ENCODE data around the gene STK39. TPM values are rescaled to one million over a fixed set of nuclear protein-coding genes. Genes with fewer than 3 reads are reported as not detected.

STK39 gene
- total RNA-seq, 1 donor, result 2.7 TPM

DNA sequence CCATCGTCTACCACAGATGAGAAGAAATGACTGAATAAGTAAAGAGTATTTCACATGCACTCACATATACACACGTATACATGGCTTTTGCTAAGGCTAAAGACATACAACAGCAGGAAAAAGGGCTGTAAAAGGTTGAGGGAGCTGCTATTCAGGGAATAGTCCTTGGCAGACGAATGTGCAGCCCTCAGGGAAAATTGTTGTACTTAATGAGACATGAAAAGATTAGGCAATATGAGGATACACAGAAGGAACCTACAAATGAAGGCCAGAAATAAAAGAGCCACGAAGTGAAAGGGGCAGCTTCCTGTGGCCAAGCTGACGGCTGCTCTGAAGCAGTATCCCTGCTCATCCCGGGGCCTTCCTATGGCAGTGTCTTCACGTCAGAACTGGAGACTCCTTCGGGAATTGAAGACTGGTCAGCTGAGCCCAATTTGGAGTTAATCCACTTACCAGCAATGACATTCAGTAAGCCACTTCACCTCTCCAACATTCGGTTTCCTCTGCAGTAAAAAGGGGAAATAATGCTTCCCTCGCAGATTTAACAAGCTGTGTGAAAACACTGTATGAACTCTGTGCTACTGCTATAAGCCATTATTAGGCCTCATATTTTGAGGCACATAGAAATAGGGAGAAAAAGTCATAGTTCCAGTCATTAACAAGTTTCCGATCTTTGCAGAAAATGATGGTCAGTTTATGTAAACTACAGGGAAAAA lies 221.8 kb downstream of the STK39 start:
- peak in 1 of 3 donors; percentile 34 for DNase-seq (ENCODE audit: low read depth in 2 of 3, low spot score in 2 of 3)

GRCh38 chr2:168024459-168024858 lies 222.9 kb downstream of the STK39 start:
- DNase-seq (ENCODE audit: low read depth in 2 of 3, low spot score in 2 of 3), result no peak

DNA sequence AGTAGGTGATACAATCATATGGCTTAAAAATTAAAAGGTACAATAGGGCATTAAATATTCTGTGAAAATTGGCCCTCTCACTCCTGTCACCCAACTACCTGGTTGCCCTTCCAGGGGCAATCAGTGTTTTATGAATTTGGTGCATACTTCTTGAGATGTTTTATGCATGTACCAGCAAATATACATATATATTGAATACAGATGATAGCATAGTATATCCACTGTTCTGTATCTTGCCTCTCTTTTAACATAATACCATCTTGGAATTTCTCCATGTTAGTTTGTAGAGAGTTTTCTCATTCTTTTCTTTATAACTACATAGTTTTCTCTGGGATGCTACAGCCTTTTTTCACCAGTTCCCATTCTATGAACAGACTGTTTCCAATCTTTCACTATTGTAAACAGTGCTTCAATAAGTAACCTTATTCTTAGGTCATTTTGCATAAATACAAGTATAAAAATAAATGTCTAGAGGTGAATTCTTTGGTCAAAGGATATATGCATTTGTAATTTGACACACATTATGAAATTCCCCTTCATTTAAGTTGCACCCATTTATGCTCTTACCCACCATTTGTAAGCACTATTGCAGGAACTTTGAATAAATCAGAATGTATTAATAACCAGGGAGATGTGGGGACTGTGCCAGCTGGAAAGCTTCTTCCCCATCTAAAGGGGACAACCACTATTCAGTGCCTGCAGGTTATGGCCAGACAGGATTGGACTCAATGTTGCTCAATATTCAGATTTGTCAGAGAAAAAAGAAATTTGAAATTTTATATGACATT lies 225.4 kb downstream of the STK39 start:
- DNase-seq (ENCODE audit: low read depth in 2 of 3, low spot score in 2 of 3), result no peak

- no peak for DNase-seq (ENCODE audit: low read depth in 2 of 3, low spot score in 2 of 3)
Measured at GRCh38 chr2:168015274-168015953, 232.0 kb downstream of the STK39 start.

DNA sequence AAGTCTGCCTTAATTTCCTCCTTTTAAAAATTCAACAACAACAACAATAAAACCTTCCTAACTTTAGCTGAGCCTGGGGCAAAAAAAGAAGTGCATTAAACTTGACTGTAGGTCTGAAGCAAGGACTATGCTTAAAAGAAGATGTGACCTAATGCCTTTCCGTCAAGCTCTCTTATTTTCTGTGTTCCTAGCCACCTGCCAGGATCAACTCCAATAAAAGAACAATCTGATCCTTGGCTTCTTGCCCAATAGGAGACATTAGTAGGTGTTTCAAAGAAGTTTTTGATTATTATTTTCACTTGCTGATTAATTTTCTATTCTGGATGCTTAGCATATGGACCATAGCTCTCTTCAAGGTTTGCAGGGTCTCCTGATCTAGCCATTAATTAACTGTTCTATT lies 237.5 kb downstream of the STK39 start:
- no peak for DNase-seq (ENCODE audit: low read depth in 2 of 3, low spot score in 2 of 3)

GRCh38 chr2:168008646-168009195 lies 238.7 kb downstream of the STK39 start:
- DNase-seq (ENCODE audit: low read depth in 2 of 3, low spot score in 2 of 3), result no peak

DNA sequence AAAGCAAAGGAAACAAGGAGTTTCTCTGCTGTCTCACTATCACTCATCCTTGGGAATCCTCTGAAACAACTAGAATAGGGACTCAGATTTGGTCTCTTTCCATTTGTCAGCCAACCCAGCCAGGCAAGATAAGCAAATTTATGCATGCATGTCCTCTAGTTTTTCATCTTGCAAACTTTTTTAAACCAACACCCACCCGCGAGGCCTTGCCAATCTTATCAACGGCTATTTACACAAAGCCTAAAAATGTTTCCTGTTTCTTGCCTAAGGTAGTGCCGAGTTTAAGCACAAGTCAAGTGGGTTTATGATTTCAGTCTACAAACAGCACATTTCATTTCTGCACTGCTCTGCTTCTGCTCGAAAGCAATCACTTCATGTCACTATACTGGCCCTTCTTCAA lies 240.9 kb downstream of the STK39 start:
- no peak for DNase-seq (ENCODE audit: low read depth in 2 of 3, low spot score in 2 of 3)

GRCh38 chr2:168005586-168005985 lies 241.8 kb downstream of the STK39 start:
- DNase-seq (ENCODE audit: low read depth in 2 of 3, low spot score in 2 of 3), result no peak

GRCh38 chr2:168003876-168004275 lies 243.5 kb downstream of the STK39 start:
- no peak for DNase-seq (ENCODE audit: low read depth in 2 of 3, low spot score in 2 of 3)

DNA sequence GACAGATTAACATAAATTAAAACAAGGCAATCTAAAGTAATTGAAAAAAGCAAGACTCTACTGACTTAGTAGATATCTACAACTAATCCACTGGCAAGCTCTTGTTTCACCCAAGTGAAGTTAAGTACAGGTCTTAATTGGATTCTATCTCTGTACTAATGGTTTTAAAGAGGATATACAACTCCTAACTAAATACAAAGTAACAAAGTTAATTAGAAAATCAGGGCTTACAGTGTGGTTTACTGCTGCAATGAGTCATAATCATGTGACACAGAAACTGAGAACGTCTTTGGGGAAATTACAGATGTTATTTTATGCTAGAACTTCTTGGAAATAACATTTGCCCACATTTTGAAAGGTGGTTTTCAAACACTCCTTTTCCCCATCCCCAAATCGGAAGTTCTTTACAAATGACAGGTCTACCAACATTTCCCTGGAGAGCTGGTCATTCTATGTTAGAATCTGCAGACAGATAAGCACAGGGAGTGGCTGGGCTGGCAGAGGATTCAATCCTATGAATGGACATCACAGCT lies 245.3 kb downstream of the STK39 start:
- DNase-seq (ENCODE audit: low read depth in 2 of 3, low spot score in 2 of 3), result no peak

DNA sequence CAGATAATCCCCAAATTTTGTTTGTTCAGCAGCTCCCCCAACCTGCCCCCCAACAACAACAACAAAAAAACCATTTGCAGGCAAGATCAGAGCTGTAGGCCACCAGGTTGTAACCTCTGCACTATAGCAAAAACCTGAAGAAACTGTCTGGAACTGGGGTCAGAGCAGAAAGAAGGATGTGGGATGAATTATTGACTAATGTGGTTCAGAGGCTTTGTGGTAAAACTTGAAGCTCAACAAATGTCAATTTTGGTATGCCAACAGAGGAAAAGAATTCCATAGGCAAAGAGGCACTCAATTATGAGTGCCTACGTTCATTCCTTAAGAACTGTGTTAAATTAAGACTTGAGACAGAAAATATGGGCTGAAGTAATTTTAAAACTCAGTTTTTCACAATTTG lies 255.1 kb downstream of the STK39 start:
- no peak for DNase-seq (ENCODE audit: low read depth in 2 of 3, low spot score in 2 of 3)

DNA sequence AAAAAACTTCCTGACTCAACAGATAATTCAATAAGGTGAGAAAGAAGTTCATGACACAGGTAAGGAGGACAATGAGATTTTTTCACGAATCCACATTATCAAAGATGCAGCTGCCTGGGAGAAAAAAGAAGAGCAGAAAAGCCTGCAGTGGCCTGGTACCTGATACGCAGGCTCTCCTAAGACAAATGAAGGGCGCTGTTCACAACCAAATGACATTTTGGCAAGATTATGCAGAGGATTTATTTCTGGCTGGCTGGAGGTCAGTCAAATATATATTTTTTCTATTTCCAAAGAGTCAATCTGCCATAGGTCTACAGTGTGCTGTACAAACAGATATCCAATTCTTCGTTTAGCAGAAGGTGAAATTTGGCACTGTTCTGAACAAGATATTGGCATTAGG lies 257.3 kb downstream of the STK39 start:
- DNase-seq (ENCODE audit: low read depth in 2 of 3, low spot score in 2 of 3), result no peak

DNA sequence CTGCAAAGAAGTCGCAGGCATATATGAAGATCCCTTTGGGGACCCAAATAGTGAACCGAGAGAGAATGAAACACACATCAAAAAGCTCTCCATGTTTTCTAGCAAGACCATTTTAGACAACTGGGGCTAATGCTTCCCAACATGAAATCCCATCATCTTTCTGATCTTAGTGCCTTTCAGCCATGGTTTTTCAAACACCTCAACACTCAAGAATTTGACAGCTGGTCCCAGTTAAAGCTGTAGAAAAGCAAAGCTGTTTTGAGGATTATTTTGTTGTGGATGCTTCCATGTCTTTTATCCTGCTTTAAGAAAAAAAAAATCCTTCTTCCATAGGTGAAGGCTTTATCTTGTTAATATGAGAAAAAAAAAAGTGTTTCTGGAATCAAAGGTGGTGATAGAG lies 259.1 kb downstream of the STK39 start:
- DNase-seq (ENCODE audit: low read depth in 2 of 3, low spot score in 2 of 3), result no peak

DNA sequence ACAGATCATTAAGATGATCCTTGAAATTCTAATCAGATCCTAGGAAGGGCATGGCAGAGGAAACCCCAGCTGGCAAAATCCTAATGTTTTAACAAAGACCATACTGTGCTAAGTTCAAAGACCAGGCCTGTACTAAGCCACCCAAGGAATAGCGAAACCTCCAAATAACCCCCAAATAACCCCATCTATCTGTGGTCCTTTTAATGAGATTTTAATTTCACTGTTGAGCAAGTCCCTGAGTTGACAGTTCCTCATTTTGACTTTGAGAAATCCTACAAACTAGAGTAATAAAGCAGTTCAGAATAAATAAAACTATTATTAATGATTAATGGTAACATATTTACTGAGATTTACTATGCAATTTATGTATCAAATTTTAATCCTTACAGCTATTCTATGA lies 259.8 kb downstream of the STK39 start:
- no peak for DNase-seq (ENCODE audit: low read depth in 2 of 3, low spot score in 2 of 3)

DNA sequence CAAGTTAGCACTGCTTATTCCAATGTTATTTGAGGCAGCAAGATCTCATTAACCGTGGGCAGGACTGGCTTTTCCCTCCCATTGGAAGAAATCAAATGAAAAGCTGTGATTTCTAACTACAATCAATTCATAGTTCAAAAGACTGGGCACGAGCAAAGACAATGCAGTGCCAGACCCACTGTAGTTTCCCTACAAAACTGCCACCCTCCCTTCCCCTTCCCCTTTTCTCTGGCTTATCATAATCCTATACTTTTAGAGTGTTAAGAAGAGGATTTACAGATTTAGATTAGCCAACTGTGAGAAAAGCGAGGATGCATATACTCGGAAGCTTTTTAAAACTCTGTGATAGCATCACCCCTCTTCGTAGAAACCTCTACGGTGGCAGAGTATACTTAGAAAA lies 260.4 kb downstream of the STK39 start:
- DNase-seq (ENCODE audit: low read depth in 2 of 3, low spot score in 2 of 3), result no peak

DNA sequence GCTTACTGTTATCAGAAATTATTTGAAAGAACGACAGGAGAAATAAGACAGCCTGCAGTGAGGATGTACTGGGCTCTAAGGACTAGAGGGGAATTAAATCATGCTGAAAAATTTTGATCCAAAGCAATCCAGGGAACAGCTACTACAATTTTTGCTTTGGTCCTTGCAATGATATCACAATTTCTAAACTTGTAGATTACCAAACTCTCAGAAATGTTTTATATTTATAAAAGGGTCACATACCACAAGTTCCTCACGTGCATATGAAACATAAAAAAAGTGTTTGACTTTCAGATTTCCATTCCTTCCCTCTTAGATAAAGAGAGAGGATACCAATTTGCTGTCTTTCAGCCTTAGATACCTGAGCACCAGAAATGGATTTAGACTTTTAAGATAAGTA lies 261.2 kb downstream of the STK39 start:
- DNase-seq (ENCODE audit: low read depth in 2 of 3, low spot score in 2 of 3), result no peak

GRCh38 chr2:167981945-167982344 lies 265.4 kb downstream of the STK39 start:
- no peak for DNase-seq (ENCODE audit: low read depth in 2 of 3, low spot score in 2 of 3)

DNA sequence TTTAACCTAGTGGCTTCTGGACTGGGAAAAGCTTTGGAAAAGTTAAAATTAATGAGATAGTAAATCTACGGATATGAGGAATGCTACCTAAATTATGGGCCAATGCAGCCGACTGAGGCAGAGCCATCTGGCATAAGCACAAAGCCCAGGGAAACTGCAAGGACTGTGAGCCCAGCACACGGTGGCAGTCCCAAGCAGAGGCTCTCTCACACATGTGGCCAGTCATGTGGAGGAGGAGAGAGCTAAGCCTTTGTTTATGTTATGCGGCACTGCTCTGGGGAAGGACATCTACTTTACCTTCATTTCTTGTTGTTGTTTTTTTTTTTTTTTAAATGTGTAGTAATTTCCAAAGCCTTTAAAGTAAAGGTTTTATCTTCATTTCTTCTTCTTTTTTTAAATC lies 267.0 kb downstream of the STK39 start:
- no peak for DNase-seq (ENCODE audit: low read depth in 2 of 3, low spot score in 2 of 3)

DNA sequence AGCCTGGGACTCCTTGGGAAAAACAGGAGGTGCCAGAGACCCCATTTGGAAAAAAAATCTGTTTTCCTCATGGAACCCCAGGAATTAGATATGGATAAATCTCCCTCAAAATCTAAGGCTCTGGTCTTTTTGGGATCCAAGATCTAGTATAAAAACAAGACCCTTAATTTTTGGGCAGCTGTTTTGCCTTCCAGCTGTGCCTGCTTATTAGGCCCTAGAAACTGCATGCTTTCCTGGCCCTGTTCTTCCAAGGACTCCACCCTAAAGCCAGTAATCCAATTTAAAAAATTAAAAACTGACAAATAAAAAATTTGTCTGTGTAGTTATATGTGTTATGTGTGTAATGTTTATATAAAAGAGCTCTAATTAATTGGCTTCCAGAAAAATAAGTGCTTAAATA lies 274.6 kb downstream of the STK39 start:
- DNase-seq (ENCODE audit: low read depth in 2 of 3, low spot score in 2 of 3), result no peak

GRCh38 chr2:167972020-167972419 lies 275.4 kb downstream of the STK39 start:
- no peak for DNase-seq (ENCODE audit: low read depth in 2 of 3, low spot score in 2 of 3)

All from hematopoietic multipotent progenitor cell (in vitro differentiated cells).